ENCODE results near the gene GSK3B. TPM values are rescaled to one million over a fixed set of nuclear protein-coding genes. Genes with fewer than 3 reads are reported as not detected.
A peak's percentile ranks its signal among the peaks of the same experiment; 100 is the strongest.

The GSK3B gene
- total and polyA plus RNA-seq, 2 experiments from 2014 or later, result 19.7 to 43.1 TPM

GRCh38 chr3:119927190-119927589 lies 167.1 kb downstream of the GSK3B start:
- Histone ChIP-seq H3K27me3 (replicated peaks; ENCODE audit: insufficient read depth) (no peaks in the 10 kb centered on the region), H3K9me2 (ENCODE audit: insufficient read depth) (no peaks in the 10 kb centered on the region), H3K9me3 (ENCODE audit: low read depth) (no peaks in the 10 kb centered on the region), H3K4me3 (no peak overlapping the region), H3K4me2 (ENCODE audit: unreplicated experiment) (no peak overlapping the region), H3K27ac (no peak overlapping the region), H3K79me2 (ENCODE audit: insufficient read depth) (peaks cover 98% of the 10 kb centered on the region), H3K9ac (no peak overlapping the region), H3F3A (ENCODE audit: insufficient read depth) (no peaks in the 10 kb centered on the region), H4K20me1 (ENCODE audit: insufficient read depth) (peaks cover 20% of the 10 kb centered on the region; the same call in 1 of the 2 replicates), H2AFZ (no peak overlapping the region), H3K4me1 (ENCODE audit: insufficient read depth) (no peaks in the 10 kb centered on the region), H3K36me3 (ENCODE audit: low read depth) (no peaks in the 10 kb centered on the region)
- TF ChIP-seq EZH2phosphoT487 (IDR thresholded peaks at IDR 0.05; ENCODE audit: insufficient read depth, low read depth), result no peak
- TF ChIP-seq EZH2 (IDR thresholded peaks at IDR 0.05; ENCODE audit: insufficient read depth, poor library complexity, severe bottlenecking), result no peak
- no peak for DNase-seq
- 97 to 98% methylated on average over 2 of the region's 2 CpGs for WGBS, 2 experiments (ENCODE audit: low coverage in 1 of 2, low lambda C conversion rate in 2 of 2, missing lambda C conversion rate in 2 of 2)
- in situ Hi-C loops (cut with MboI), result no loop called here

GRCh38 chr3:119924111-119925094 lies 169.8 kb downstream of the GSK3B start:
- no peaks in the 10 kb centered on the region for H3K9me2 ChIP-seq (ENCODE audit: insufficient read depth)
- no peaks in the 10 kb centered on the region for H3K4me1 ChIP-seq (ENCODE audit: insufficient read depth)
- H3F3A ChIP-seq (ENCODE audit: insufficient read depth), result peaks cover 4% of the 10 kb centered on the region; the same call in 1 of the 2 replicates
- peaks cover 17% of the 10 kb centered on the region for H3K36me3 ChIP-seq (ENCODE audit: low read depth)
- no peak for DNase-seq
- H3K9me3 ChIP-seq (ENCODE audit: low read depth), result no peaks in the 10 kb centered on the region
- WGBS, 2 experiments (ENCODE audit: low coverage in 1 of 2, low lambda C conversion rate in 2 of 2, missing lambda C conversion rate in 2 of 2), result 97 to 98% methylated on average over 7 of the region's 7 CpGs
- peaks cover 93% of the 10 kb centered on the region for H3K79me2 ChIP-seq (ENCODE audit: insufficient read depth)
- no peak overlapping the region for H3K4me2 ChIP-seq (ENCODE audit: unreplicated experiment)
- TF ChIP-seq EZH2 (IDR thresholded peaks at IDR 0.05; ENCODE audit: insufficient read depth, poor library complexity, severe bottlenecking) (no peak), EZH2phosphoT487 (IDR thresholded peaks at IDR 0.05; ENCODE audit: insufficient read depth, low read depth) (no peak)
- in situ Hi-C loops (cut with MboI), result no loop called here
- H3K9ac ChIP-seq, result no peak overlapping the region
- H3K4me3 ChIP-seq, result no peak overlapping the region
- H4K20me1 ChIP-seq (ENCODE audit: insufficient read depth), result peaks cover 23% of the 10 kb centered on the region; the same call in 1 of the 2 replicates
- no peak overlapping the region for H3K27ac ChIP-seq
- no peak overlapping the region for H2AFZ ChIP-seq
- no peaks in the 10 kb centered on the region for H3K27me3 ChIP-seq (replicated peaks; ENCODE audit: insufficient read depth)

- H2AFZ ChIP-seq, result no peak overlapping the region
- no peaks in the 10 kb centered on the region for H3K27me3 ChIP-seq (replicated peaks; ENCODE audit: insufficient read depth)
- H3K36me3 ChIP-seq (ENCODE audit: low read depth), result peaks cover 34% of the 10 kb centered on the region
- peaks cover 87% of the 10 kb centered on the region for H3K79me2 ChIP-seq (ENCODE audit: insufficient read depth)
- H3K27ac ChIP-seq, result no peak overlapping the region
- H3F3A ChIP-seq (ENCODE audit: insufficient read depth), result peaks cover 9% of the 10 kb centered on the region
- H3K4me2 ChIP-seq (ENCODE audit: unreplicated experiment), result no peak overlapping the region
- H3K4me3 ChIP-seq, result no peak overlapping the region
- H4K20me1 ChIP-seq (ENCODE audit: insufficient read depth), result 0 out of 2 replicates have a peak, but pooled peaks cover 9% of the 10 kb centered on the region
- peaks cover 13% of the 10 kb centered on the region for H3K4me1 ChIP-seq (ENCODE audit: insufficient read depth)
- DNase-seq, result peak; percentile 8
- TF ChIP-seq EZH2phosphoT487 (IDR thresholded peaks at IDR 0.05; ENCODE audit: insufficient read depth, low read depth), result no peak
- TF ChIP-seq EZH2 (IDR thresholded peaks at IDR 0.05; ENCODE audit: insufficient read depth, poor library complexity, severe bottlenecking), result no peak
- 85 to 87% methylated on average over 6 of the region's 6 CpGs for WGBS, 2 experiments (ENCODE audit: low coverage in 1 of 2, low lambda C conversion rate in 2 of 2, missing lambda C conversion rate in 2 of 2)
- no peak overlapping the region for H3K9ac ChIP-seq
- no peaks in the 10 kb centered on the region for H3K9me2 ChIP-seq (ENCODE audit: insufficient read depth)
- no peaks in the 10 kb centered on the region for H3K9me3 ChIP-seq (ENCODE audit: low read depth)
- in situ Hi-C loops (cut with MboI), result no loop called here
Measured at GRCh38 chr3:119918992-119919933, 175.0 kb downstream of the GSK3B start.

GRCh38 chr3:119913021-119913420 lies 181.2 kb downstream of the GSK3B start:
- no peak overlapping the region for H3K4me2 ChIP-seq (ENCODE audit: unreplicated experiment)
- H3K9me3 ChIP-seq (ENCODE audit: low read depth), result no peaks in the 10 kb centered on the region
- DNase-seq, result peak; percentile 45
- H3F3A ChIP-seq (ENCODE audit: insufficient read depth), result peaks cover 16% of the 10 kb centered on the region; the same call in 1 of the 2 replicates
- H3K79me2 ChIP-seq (ENCODE audit: insufficient read depth), result peaks cover 40% of the 10 kb centered on the region
- H3K9me2 ChIP-seq (ENCODE audit: insufficient read depth), result no peaks in the 10 kb centered on the region
- H4K20me1 ChIP-seq (ENCODE audit: insufficient read depth), result no peaks in the 10 kb centered on the region
- H3K36me3 ChIP-seq (ENCODE audit: low read depth), result peaks cover 29% of the 10 kb centered on the region; the same call in 1 of the 2 replicates
- H3K4me3 ChIP-seq, result no peak overlapping the region
- H3K9ac ChIP-seq, result no peak overlapping the region
- peak overlapping the region; percentile 6; the same call in 1 of the 2 replicates for H3K27ac ChIP-seq
- 80 to 83% methylated on average over 3 of the region's 3 CpGs for WGBS, 2 experiments (ENCODE audit: low coverage in 1 of 2, low lambda C conversion rate in 2 of 2, missing lambda C conversion rate in 2 of 2)
- peaks cover 24% of the 10 kb centered on the region for H3K4me1 ChIP-seq (ENCODE audit: insufficient read depth)
- in situ Hi-C loops (cut with MboI), result no loop called here
- TF ChIP-seq EZH2 (IDR thresholded peaks at IDR 0.05; ENCODE audit: insufficient read depth, poor library complexity, severe bottlenecking), result no peak
- TF ChIP-seq EZH2phosphoT487 (IDR thresholded peaks at IDR 0.05; ENCODE audit: insufficient read depth, low read depth), result no peak
- H2AFZ ChIP-seq, result no peak overlapping the region
- H3K27me3 ChIP-seq (replicated peaks; ENCODE audit: insufficient read depth), result no peaks in the 10 kb centered on the region
